ENCODE results near the gene NT5DC4.
A peak's percentile ranks its signal among the peaks of the same experiment; 100 is the strongest.

NT5DC4 gene

GRCh38 chr2:112756207-112756606, 35.4 kb downstream of the NT5DC4 start:
- no peak for DNase-seq

- DNase-seq = no peak
Observed at GRCh38 chr2:112757265-112757664, 36.4 kb downstream of the NT5DC4 start.

- DNase-seq = no peak
Observed at GRCh38 chr2:112758711-112759110, 37.9 kb downstream of the NT5DC4 start.

- no peak for DNase-seq
Observed at GRCh38 chr2:112760149-112760548, 39.3 kb downstream of the NT5DC4 start.

- DNase-seq = no peak
Observed at GRCh38 chr2:112762276-112762675, 41.5 kb downstream of the NT5DC4 start.

GRCh38 chr2:112764071-112765044, 43.5 kb downstream of the NT5DC4 start, which contains the start of gene CKAP2L:
Gene CKAP2L, minus strand, starts transcription at chr2:112764609. Its CDS starts 11 bp downstream, at chr2:112764598.
- DNase-seq = peak; percentile 92

- no peak for DNase-seq
Observed at GRCh38 chr2:112765251-112765650, 44.4 kb downstream of the NT5DC4 start.

GRCh38 chr2:112767693-112768330, 47.0 kb downstream of the NT5DC4 start:
- no peak for DNase-seq

GRCh38 chr2:112768432-112768831, 47.6 kb downstream of the NT5DC4 start:
- no peak for DNase-seq

- no peak for DNase-seq
Observed at GRCh38 chr2:112772322-112772721, 51.5 kb downstream of the NT5DC4 start.

GRCh38 chr2:112772911-112773475, 52.2 kb downstream of the NT5DC4 start:
- DNase-seq = no peak

GRCh38 chr2:112773556-112773955, 52.7 kb downstream of the NT5DC4 start:
- no peak for DNase-seq

- DNase-seq = no peak
Observed at GRCh38 chr2:112774536-112775285, 53.9 kb downstream of the NT5DC4 start.

- DNase-seq = no peak
Observed at GRCh38 chr2:112776113-112776512, 55.3 kb downstream of the NT5DC4 start.

- DNase-seq = no peak
Observed at GRCh38 chr2:112777036-112777435, 56.2 kb downstream of the NT5DC4 start.

- DNase-seq = no peak
Observed at GRCh38 chr2:112779598-112779997, 58.8 kb downstream of the NT5DC4 start.

GRCh38 chr2:112782234-112782799, 61.5 kb downstream of the NT5DC4 start:
- no peak for DNase-seq

- DNase-seq = no peak
Observed at GRCh38 chr2:112783187-112783714, 62.4 kb downstream of the NT5DC4 start.

- DNase-seq = no peak
Observed at GRCh38 chr2:112784199-112785189, 63.7 kb downstream of the NT5DC4 start, which contains the start of gene IL1A. Gene IL1A, minus strand, starts transcription at chr2:112784493. Its CDS starts 723 bp downstream, at chr2:112783770.

GRCh38 chr2:112787294-112787693, 66.5 kb downstream of the NT5DC4 start:
- no peak for DNase-seq
